ENCODE measurements around the gene METTL26. TPM values are rescaled to one million over a fixed set of nuclear protein-coding genes. Genes with fewer than 3 reads are reported as not detected.

METTL26 gene
- total RNA-seq, 1 experiment from 2014 or later: 115 TPM

GRCh38 chr16:684071-684794 is 48.1 kb upstream of the METTL26 start, which contains the start of gene JMJD8 (continued):
- TF ChIP-seq USF2 (CRISPR knock-in tag; IDR thresholded peaks at IDR 0.05): peak; percentile 71
- TF ChIP-seq CREM (CRISPR knock-in tag; IDR thresholded peaks at IDR 0.05): 0 out of 2 replicates have a peak, but pooled peaks have one; percentile 37
- TF ChIP-seq FOXP1 (CRISPR knock-in tag; IDR thresholded peaks at IDR 0.05; ENCODE audit: borderline replicate concordance): peak; percentile 57; the same call in 1 of the 2 replicates
- TF ChIP-seq TEAD4 (CRISPR knock-in tag; IDR thresholded peaks at IDR 0.05): no peak
- no peak for TF ChIP-seq ATF2 (CRISPR knock-in tag; IDR thresholded peaks at IDR 0.05; ENCODE audit: borderline replicate concordance, low read depth)
- TF ChIP-seq MYBL2 (CRISPR knock-in tag; IDR thresholded peaks at IDR 0.05): peak; percentile 73; the same call in 1 of the 2 replicates
- TF ChIP-seq EMX1 (CRISPR knock-in tag; IDR thresholded peaks at IDR 0.05): peak; percentile 77
- TF ChIP-seq GTF2I (CRISPR knock-in tag; conservative IDR thresholded peaks at IDR 0.05): no peak
- peak; percentile 80 for TF ChIP-seq TEAD1 (CRISPR knock-in tag; IDR thresholded peaks at IDR 0.05)
- no peak for TF ChIP-seq ARID4B (CRISPR knock-in tag; IDR thresholded peaks at IDR 0.05; ENCODE audit: borderline replicate concordance)
- 0 out of 2 replicates have a peak, but pooled peaks have one; percentile 21 for TF ChIP-seq ZNF423 (CRISPR knock-in tag; IDR thresholded peaks at IDR 0.05)
- peak; percentile 83 for TF ChIP-seq SP1 (CRISPR knock-in tag; conservative IDR thresholded peaks at IDR 0.05)
- no peak for TF ChIP-seq HMGA2 (CRISPR knock-in tag; IDR thresholded peaks at IDR 0.05)
- TF ChIP-seq E2F5 (CRISPR knock-in tag; IDR thresholded peaks at IDR 0.05): peak; percentile 69; the same call in 1 of the 2 replicates
- no peak for TF ChIP-seq ZNF121 (CRISPR knock-in tag; IDR thresholded peaks at IDR 0.05)

GRCh38 chr16:683396-684070 is 47.4 kb upstream of the METTL26 start:
- ATAC-seq: no peak
- no peak for DNase-seq (ENCODE audit: low spot score)
- peak overlapping the region; percentile 76 for H3K4me3 Mint-ChIP-seq
- H3K4me1 Mint-ChIP-seq: peaks cover 19% of the 10 kb centered on the region
- ChIA-PET CTCF (interaction anchor here (0.9 to 1.7 kb wide), 6 partner anchors 12 to 58 kb away, joined by 3 to 5 read pairs (median 3); partner anchors contain the start of genes ANTKMT, CIAO3 and RHOT2), POLR2A (interaction anchor here (1.1 to 1.6 kb wide), 2 partner anchors 10 to 12 kb away, joined by 4 to 6 read pairs; no protein-coding TSS in a partner anchor)
- no peaks in the 10 kb centered on the region for H3K9me3 Mint-ChIP-seq
- H3K36me3 Mint-ChIP-seq: peaks cover 25% of the 10 kb centered on the region
- H3K27ac Mint-ChIP-seq: no peak overlapping the region; the same call in 1 of the 2 replicates
- no peaks in the 10 kb centered on the region for H3K27me3 Mint-ChIP-seq (ENCODE audit: low read depth)
- TF ChIP-seq GABPB1 (CRISPR knock-in tag; IDR thresholded peaks at IDR 0.05): no peak
- no peak for TF ChIP-seq ZNF396 (CRISPR knock-in tag; IDR thresholded peaks at IDR 0.05; ENCODE audit: borderline replicate concordance)
- no peak for TF ChIP-seq ZNF281 (CRISPR knock-in tag; IDR thresholded peaks at IDR 0.05)
- TF ChIP-seq NFATC4 (CRISPR knock-in tag; IDR thresholded peaks at IDR 0.05): no peak; the same call in none of the 2 replicates
- TF ChIP-seq JAZF1 (CRISPR knock-in tag; IDR thresholded peaks at IDR 0.05): no peak
- no peak for TF ChIP-seq CDX4 (CRISPR knock-in tag; IDR thresholded peaks at IDR 0.05; ENCODE audit: borderline replicate concordance)
- TF ChIP-seq ATF2 (CRISPR knock-in tag; IDR thresholded peaks at IDR 0.05; ENCODE audit: borderline replicate concordance, low read depth): no peak
- no peak; the same call in 1 of the 2 replicates for TF ChIP-seq OVOL2 (CRISPR knock-in tag; IDR thresholded peaks at IDR 0.05; ENCODE audit: borderline replicate concordance)

All from WTC11 (cell line).